Measurements from ENCODE around the gene PRPF40B.
"Not testable (repeated sequence)": the region's sequence is repeated elsewhere in the genome, so short reads cannot be mapped to it uniquely, and the experiment has no call there.

PRPF40B gene

DNA sequence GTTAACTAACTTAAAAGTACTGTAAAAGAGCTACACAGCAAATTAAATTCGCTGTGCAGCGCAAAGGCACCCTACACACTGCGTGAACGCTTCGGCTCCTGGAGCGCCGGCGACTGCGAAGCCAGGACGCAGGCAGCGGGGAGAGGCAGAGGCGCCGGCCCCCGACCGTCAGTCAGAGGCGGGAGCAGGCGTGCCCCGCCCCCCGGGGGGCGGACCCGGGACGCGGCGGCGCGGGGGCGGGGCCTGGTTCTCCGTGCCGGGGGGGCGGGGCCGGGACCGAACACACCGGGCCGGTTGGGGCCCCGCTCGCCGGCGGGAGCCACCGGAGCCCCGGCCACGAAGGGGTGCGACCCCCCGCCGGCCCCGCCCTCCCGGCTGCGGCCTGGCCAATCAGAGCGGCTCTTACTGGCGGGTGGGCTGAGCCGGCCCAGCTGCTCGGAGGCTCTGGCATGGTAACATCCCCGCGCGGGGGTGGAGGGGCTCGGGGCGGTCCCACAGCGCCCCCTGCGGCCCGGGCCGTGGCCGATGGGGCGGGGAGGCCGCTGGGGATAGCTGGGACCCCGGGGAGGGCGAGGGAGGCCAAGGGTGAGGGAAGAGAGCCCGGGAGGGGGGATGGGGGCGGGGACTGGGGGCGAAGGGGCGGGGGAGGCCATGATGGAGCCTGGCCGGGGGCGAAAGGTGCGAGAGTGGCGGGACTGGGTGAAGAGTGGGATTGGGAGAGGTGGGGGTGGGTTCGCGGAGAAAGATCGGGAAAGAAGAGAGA lies at the start of gene PRPF40B:
TSS of gene PRPF40B (plus strand) at position 420 of the 763 bp plus-strand sequence. CDS start at position 450, 30 bp downstream.
- DNase-seq (ENCODE audit: low spot score) = peak; percentile 80

DNA sequence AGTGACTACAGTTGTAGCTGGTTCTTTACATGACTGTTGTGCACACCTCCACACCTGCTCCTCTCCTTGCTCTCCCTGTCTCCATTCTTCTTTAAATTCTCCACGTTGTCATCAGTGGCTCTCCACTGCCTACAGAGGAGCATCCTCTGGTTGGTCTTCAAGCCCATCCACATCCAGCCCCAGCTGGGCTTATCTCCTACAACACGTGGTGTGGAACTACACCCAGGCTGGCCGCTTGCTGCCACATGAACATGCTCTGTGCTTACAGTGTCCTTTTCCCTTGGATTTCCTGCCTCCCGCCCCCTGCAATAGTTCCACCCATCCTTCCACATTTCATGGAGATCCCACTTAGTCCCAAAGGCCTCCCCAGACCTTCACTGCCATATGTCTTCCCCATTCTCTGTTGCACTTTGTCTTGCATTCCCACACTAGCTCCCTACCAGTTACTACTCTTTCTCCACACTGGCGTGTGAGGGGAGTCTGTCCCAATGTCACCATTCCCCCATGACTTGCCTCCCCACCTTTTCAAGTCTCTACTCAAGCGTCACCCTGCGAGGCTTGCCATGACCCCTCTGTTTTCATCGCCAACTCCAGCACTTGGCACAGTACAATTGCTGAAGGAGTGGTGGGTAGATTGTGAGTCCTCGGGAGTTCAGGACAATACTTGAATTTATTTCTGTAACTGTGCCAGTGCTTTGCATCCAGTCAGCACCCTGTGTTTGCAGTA lies 45.6 kb upstream of the PRPF40B start:
- DNase-seq (ENCODE audit: low spot score) = no peak

- no peak for DNase-seq (ENCODE audit: low spot score)
Observed at GRCh38 chr12:49578471-49579112, 44.8 kb upstream of the PRPF40B start.

- peak; percentile 45 for DNase-seq (ENCODE audit: low spot score)
Observed at GRCh38 chr12:49580572-49581535, 42.5 kb upstream of the PRPF40B start.

DNA sequence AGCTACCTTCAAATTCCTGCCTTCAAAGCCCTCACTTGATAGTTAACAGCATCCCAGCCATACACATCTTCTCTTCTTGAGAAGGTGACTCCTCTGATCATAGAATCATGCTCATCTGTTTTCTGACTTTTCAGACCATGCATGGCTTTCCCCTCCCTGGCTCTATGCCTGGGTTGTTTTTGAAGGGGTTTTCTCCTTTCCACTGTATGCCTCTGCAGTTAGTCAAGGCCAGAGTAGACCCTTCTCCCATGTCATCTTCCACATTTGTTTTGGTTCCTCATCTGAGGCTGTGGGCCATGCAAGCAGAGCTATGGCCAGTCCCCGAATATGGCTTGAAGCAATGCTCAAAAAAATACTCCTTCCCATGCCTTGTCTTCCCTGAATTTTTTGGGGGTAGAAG lies 41.2 kb upstream of the PRPF40B start:
- DNase-seq (ENCODE audit: low spot score) = no peak

DNA sequence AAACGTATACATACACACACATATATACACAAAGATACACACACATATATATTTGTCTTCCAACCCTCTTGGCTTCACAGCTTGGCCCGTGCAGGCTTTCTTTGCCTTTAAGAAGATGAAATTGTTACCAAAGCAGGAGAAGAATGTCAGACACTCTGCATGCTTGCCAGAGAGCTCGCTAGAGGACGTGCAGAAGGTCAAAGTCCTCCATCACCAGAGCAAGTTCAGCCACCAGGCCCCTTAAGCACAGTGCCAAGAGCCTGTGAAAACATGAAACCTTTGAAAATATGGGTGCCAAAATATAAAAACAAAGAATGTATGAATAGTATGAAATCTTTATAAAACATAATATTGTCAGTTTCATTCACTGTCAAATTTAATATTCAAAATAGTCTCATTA lies 40.5 kb upstream of the PRPF40B start:
- DNase-seq (ENCODE audit: low spot score) = no peak

DNA sequence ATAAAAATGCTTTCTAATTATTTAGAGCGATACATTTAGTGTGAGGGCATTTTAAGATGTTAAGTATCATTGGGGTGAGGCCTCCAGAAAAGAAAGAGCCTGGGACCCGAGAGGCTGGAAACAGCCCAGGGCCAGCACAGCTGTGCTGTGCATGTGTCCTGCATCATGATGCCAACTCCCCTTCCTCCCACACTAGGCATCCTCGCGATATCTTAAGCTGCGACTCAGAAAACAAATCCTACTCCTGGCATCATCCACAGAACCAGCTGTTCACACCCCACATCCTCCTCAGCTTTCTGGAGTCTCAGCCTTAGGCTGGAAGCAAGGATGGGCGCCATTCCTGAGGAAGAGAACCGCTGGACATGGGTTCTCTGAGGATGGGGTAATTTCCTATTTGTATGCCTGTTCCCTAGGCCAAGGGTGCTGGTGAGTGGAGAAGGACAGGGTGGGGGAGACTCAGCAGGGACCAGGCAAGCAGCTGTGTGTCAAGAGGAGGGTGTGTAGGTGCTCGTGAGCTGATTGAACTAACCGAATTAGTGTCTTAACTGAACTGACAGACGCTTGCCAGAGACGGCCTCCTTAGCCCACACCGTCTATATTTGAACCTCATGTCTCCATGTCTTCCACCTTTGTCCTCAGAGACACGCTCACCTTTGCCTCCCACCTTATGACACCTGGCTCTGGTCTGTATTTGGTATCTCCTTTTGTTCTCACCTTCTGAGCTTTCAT lies 39.8 kb upstream of the PRPF40B start:
- no peak for DNase-seq (ENCODE audit: low spot score)

GRCh38 chr12:49584591-49584990 lies 38.8 kb upstream of the PRPF40B start:
- no peak for DNase-seq (ENCODE audit: low spot score)

GRCh38 chr12:49585477-49586459 lies 37.6 kb upstream of the PRPF40B start:
- no peak for DNase-seq (ENCODE audit: low spot score)

DNA sequence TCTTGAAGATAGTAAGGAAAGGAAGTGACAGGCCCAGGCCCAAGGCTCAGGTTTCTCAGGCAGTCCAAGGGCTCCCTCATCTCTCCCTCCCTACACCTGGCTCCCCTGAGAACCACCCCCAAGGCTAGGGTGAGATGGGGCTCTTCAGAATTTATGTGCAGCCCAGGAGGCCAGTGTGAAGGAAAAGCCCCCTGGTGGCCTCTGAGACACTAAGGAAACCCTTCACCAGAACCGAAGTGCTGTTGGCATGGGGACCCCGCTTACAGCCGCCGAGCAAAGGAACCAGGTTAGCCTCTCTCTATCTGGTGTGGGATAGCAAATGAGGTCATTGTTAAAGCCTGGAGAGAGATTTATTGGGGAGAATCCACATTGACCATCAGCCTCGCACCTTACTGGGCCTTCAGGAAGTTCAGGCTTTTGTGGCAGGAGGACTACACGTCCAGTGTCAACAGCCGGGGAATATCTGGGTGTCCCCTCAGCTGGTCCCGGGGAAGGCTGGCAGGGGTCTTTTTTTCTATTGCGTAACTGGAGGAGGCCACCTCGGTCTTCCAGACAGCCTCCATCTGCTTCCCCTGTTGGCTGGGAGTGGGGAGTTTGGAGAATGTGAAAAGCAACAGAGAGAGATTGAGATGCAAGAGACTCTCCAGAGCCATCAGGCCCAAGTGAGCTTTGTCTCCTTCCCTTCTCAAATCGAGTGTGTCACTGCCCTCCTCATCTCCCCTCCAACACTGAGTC lies 36.0 kb upstream of the PRPF40B start:
- DNase-seq (ENCODE audit: low spot score) = no peak

DNA sequence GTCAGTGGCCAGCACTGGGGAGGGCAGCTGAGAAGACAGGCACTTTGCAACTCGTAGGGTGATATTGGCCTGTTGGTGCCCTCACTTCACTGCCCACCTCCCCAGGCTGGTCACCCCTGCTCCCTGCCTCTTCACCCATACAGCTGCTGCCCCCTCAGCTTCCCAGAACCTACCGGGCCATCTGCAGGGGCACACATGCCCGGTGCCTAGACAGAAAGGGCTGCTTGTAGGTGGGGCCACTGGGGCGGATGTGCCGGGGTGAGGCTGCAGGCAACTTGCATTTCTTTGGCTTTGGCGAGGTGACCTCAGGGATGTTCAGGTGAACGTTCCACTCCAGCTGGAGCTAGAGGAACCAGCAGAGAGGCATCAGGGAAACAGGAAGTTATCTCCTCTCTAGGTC lies 35.1 kb upstream of the PRPF40B start:
- DNase-seq (ENCODE audit: low spot score) = no peak

GRCh38 chr12:49588721-49589516 lies 34.4 kb upstream of the PRPF40B start:
- DNase-seq (ENCODE audit: low spot score) = no peak

GRCh38 chr12:49598527-49598926 lies 24.8 kb upstream of the PRPF40B start:
- DNase-seq (ENCODE audit: low spot score) = no peak

DNA sequence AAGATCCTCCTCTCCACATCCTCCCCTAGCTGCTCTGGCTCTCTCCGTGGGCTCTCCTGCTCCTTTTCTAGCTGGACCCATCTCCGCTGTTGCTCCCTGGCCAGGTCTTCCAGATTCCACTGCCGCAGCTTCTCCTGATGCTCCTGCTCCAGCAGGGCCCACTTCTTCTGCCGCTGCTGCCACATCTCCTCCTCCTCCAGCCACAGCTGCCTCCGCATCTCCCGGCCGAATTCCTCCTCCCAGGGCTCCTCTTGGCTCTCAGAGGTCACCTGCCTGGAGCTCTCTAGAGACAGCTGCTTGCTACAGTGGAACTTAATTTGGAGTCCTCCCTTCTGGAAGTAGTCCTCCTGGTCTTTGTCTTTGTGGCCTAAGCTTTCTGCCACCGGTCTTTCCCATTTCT lies 23.4 kb upstream of the PRPF40B start:
- no peak for DNase-seq (ENCODE audit: low spot score)

GRCh38 chr12:49603721-49604120 lies 19.6 kb upstream of the PRPF40B start:
- DNase-seq (ENCODE audit: low spot score) = no peak

GRCh38 chr12:49604856-49605255 lies 18.5 kb upstream of the PRPF40B start:
- no peak for DNase-seq (ENCODE audit: low spot score)

GRCh38 chr12:49605539-49605938 lies 17.8 kb upstream of the PRPF40B start, which contains the start of gene FAM186B:
FAM186B (minus strand) TSS chr12:49605639; CDS start chr12:49605477, 162 bp downstream.
- not testable (repeated sequence) for DNase-seq (ENCODE audit: low spot score)

Measured in CD4-positive, alpha-beta T cell treated with Interleukin-6 at 100 ng/mL for 8 hours (primary cell).